Body of pancreas (tissue), 4 donors: Measurements from ENCODE around the gene DLGAP1. TPM values are rescaled to one million over a fixed set of nuclear protein-coding genes. Genes with fewer than 3 reads are reported as not detected.

Experiments
- ATAC-seq: fragments of 150-250 bp; one replicate; pipeline ENCODE4 v1.9.1; 2016
- DNase-seq, 4 donors: peaks; one replicate each; pipeline ENCODE4 v3.0.0-alpha.2; 2019
- H3K27ac ChIP-seq, 4 donors: fragments of 200-600 bp; sonication (generic); 1 replicate in 3 of 4; 2 replicates in 1 of 4; pipeline versions ENCODE4 v1.5.1 to v1.6.1; 2016 to 2019; ENCODE audit warnings: mild to moderate bottlenecking in 1 of 4, mixed read lengths in 1 of 4, moderate library complexity in 1 of 4
- H3K27me3 ChIP-seq, 2 donors: fragments of 200-600 bp; sonication (generic); one replicate each; pipeline ENCODE4 v1.6.0; 2016; ENCODE audit warnings: mild to moderate bottlenecking in 1 of 2
- H3K36me3 ChIP-seq, 2 donors: fragments of 200-600 bp; sonication (generic); replicated peaks in 1 of 2; 2 replicates each; pipeline ENCODE4 v1.5.1; 2016; ENCODE audit warnings: low read depth in 2 of 2; ENCODE audit not compliant: insufficient read depth in 1 of 2
- H3K4me1 ChIP-seq: fragments of 200-600 bp; sonication (generic); one replicate; pipeline ENCODE4 v1.6.0; 2016
- H3K4me3 ChIP-seq, 2 donors: fragments of 200-600 bp; sonication (generic); 1 replicate in 1 of 2; 2 replicates in 1 of 2; pipeline ENCODE4 v1.5.1; 2016 to 2019
- H3K9me3 ChIP-seq, 3 donors: fragments of 200-600 bp; sonication (generic); 1 replicate in 2 of 3; 2 replicates in 1 of 3; pipeline ENCODE4 v1.5.1; 2016
- POLR2A ChIP-seq, 3 donors: fragments of 450-650 bp; IDR thresholded peaks; one replicate each; pipeline ENCODE4 v1.6.1; 2016; ENCODE audit warnings: antibody characterized with exemption in 3 of 3, mild to moderate bottlenecking in 2 of 3
- WGBS, 2 donors: methylation state at CpG; one replicate each; pipeline ENCODE4 v1.1.5; 2017; 5-methylcytosine and 5-hydroxymethylcytosine counted together
- intact Hi-C: fragments of 100-400 bp; cut with DNase I; formaldehyde crosslinking; loops from one replicate; pipeline ENCODE4 v1.15.1; 2023
- total RNA-seq, 2 donors: library from RNA; depleted of rRNA; stranded (reverse); fragments of >200 nt; gene quantifications; one replicate each; pipeline ENCODE4 v1.1.0, GENCODE V29; 2016
- TF ChIP-seq, protein P1 (sequence below), 7 experiments: fragments of 450-650 bp in 4 of 7; fragments of 200-600 bp in 3 of 7; sonication (generic) in 3 of 7; IDR thresholded peaks; one replicate each; pipeline ENCODE4 v1.5.1; 2016 to 2019; ENCODE audit warnings: antibody characterized with exemption in 7 of 7

Gene DLGAP1
- total RNA-seq, 2 donors from 2014 or later: 0.52 to 7.9 TPM

DNA sequence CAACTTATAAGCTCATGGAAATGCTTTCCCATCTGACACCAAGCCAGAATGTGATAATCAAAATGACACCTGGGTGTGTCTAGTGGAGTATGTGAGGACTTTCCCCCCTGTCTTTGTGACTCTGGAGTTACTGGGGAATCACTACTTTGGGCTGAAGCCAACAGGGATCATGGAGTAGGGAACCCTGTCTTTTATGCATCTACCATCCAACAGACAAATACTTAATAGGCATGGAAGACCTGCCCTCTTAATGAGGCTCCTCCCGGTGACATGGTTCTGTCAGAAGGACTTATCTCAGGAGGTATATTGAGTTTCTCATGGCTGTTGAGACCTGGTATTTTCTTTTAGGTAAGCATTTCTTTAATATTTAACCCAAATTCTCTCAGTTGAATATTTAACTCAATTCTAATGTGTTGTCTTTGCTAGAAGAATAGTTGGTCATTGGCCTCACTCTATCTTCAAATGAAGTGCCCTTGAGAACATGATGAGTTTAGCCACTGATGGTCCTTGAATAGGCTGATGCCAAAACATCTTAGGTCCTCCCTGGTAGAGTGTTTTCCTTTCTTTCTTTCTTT is 963.0 kb downstream of the DLGAP1 start:
- no peaks in the 10 kb centered on the region for H3K27me3 ChIP-seq
- WGBS, 2 donors: 0 to 36% methylated on average over 1 of the region's 1 CpG
- DNase-seq (no peak), ATAC-seq (no peak)
- no peak overlapping the region for H3K4me3 ChIP-seq
- H3K9me3 ChIP-seq: no peaks in the 10 kb centered on the region
- intact Hi-C loops: no loop called here
- no peak for TF ChIP-seq POLR2A (IDR thresholded peaks at IDR 0.05)
- TF ChIP-seq, protein P1, sequence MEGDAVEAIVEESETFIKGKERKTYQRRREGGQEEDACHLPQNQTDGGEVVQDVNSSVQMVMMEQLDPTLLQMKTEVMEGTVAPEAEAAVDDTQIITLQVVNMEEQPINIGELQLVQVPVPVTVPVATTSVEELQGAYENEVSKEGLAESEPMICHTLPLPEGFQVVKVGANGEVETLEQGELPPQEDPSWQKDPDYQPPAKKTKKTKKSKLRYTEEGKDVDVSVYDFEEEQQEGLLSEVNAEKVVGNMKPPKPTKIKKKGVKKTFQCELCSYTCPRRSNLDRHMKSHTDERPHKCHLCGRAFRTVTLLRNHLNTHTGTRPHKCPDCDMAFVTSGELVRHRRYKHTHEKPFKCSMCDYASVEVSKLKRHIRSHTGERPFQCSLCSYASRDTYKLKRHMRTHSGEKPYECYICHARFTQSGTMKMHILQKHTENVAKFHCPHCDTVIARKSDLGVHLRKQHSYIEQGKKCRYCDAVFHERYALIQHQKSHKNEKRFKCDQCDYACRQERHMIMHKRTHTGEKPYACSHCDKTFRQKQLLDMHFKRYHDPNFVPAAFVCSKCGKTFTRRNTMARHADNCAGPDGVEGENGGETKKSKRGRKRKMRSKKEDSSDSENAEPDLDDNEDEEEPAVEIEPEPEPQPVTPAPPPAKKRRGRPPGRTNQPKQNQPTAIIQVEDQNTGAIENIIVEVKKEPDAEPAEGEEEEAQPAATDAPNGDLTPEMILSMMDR (IDR thresholded peaks at IDR 0.05): no peak
- no peak overlapping the region for H3K27ac ChIP-seq
- H3K36me3 ChIP-seq: no peaks in the 10 kb centered on the region
- no peaks in the 10 kb centered on the region for H3K4me1 ChIP-seq

DNA sequence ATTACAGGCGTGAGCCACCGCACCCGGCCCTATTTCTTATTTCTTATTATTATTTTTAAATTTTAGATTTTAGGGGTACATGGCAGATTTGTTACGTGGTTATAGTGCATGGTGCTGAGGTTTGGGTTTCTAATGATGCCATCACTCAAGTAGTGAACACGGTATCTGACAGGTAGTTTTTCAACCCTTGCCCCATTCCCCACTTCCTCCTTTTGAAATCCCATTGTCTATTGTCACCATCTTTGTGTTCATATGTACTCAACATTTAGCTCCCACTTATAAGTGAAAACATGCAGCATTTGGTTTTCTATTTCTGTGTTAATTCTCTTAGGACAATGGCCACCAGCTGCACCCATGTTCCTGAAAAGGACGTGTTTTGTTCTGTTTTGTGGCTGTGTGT is 965.6 kb downstream of the DLGAP1 start:
- TF ChIP-seq, protein P1 (IDR thresholded peaks at IDR 0.05): no peak
- no peak for TF ChIP-seq POLR2A (IDR thresholded peaks at IDR 0.05)
- Histone ChIP-seq H3K4me1 (no peaks in the 10 kb centered on the region), H3K36me3 (no peaks in the 10 kb centered on the region), H3K27me3 (no peaks in the 10 kb centered on the region), H3K4me3 (no peak overlapping the region), H3K27ac (no peak overlapping the region), H3K9me3 (no peaks in the 10 kb centered on the region)
- WGBS, 2 donors: 78 to 83% methylated on average over 6 of the region's 6 CpGs
- intact Hi-C loops: no loop called here
- ATAC-seq (no peak), DNase-seq (no peak)

DNA sequence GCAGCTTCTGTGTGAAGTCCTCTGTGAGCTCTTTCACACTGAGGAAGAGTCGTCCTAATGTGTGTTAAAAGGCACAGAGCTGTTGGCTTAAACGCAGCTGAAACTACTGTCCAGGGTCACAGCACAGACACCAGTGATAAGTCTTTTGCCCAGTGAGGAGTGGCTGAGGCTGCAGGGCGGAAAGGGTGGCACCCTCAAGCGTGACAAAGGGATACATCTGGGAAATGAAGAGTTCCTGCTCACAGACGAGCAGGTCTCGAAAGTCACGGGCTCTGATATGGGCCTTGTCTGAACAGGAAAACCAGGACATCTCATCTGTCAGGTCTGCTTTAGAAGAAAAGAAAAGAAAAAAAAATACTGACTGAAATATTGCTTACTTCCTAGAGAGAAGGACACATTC is 968.6 kb downstream of the DLGAP1 start:
- DNase-seq: no peak
- intact Hi-C loops: no loop called here
- Histone ChIP-seq H3K9me3 (no peaks in the 10 kb centered on the region), H3K27me3 (no peaks in the 10 kb centered on the region), H3K27ac (no peak overlapping the region), H3K36me3 (no peaks in the 10 kb centered on the region), H3K4me1 (no peaks in the 10 kb centered on the region), H3K4me3 (no peak overlapping the region)
- no peak for TF ChIP-seq POLR2A (IDR thresholded peaks at IDR 0.05)
- ATAC-seq: no peak
- 58 to 71% methylated on average over 7 of the region's 7 CpGs for WGBS, 2 donors

DNA sequence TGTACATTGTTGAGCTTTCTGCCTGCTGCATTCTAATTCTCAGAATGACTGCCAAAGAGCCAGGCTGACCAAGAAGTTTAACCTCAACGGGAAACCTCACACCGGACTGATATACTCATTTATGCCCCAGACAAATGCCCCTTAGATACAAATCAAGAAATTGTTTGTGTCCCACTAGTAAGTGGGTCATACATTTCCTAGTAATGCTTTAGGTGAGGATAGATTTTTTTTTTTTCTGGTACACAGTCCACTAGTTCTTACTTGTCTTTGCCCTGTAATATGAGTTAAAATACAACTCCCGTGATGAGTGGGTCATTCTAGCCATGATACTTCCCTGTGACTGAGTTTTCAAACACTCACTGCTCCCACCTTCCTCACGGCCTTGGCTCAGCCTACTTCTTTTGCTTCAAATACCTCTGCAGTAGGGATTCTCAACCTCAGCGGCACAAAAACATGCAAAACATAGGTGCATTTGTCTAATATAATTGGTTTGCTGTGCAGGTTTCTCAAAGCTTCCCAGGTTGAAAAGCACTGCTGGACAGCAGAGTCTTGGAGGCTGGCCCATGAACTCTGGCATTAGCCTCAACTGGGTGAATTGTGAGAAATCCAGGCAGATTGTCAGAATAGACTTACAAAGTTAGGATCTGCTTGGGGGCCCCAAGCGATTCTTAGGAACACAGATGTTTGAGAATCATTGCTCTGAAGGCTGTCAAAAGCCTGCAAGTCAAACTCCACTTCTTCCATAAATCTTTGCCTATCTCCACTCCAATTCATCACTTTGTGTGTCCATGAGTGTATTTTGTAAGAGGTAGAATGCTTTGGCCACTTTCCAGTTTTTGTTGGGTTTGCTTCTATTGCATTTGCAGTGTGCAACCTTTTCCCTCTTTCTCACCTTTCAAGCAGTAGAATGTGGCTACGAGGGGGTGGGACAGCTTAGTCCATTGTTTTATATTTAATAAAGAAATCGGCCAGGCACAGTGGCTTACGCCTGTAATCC is 969.7 kb downstream of the DLGAP1 start:
- H3K27me3 ChIP-seq: no peaks in the 10 kb centered on the region
- TF ChIP-seq, protein P1 (IDR thresholded peaks at IDR 0.05): no peak
- TF ChIP-seq POLR2A (IDR thresholded peaks at IDR 0.05): no peak
- no peak overlapping the region for H3K4me3 ChIP-seq
- DNase-seq: no peak
- 68 to 74% methylated on average over 9 of the region's 9 CpGs for WGBS, 2 donors
- ATAC-seq: no peak
- H3K4me1 ChIP-seq: no peaks in the 10 kb centered on the region
- no peaks in the 10 kb centered on the region for H3K9me3 ChIP-seq
- no peaks in the 10 kb centered on the region for H3K36me3 ChIP-seq
- no peak overlapping the region for H3K27ac ChIP-seq
- intact Hi-C loops: no loop called here

DNA sequence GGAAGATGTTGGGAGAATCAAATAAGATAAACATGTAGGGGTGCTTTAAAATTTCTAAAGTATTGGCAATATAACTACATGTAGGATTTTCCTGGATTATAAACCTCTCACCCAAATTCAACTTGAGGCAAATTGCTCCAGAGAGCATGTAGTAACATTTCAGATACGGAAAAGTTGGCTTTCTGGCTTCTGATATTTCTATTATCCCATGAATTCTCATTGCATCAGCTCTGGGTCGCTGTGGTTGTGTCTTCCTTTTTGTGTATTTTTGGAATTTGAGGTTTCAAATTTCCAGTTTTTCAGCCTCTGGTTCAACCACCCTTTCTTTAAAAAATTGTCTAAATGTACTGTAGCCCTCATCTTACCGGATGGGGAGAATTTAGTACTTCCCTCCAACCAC is 972.8 kb downstream of the DLGAP1 start:
- Histone ChIP-seq H3K27me3 (no peaks in the 10 kb centered on the region), H3K4me3 (no peak overlapping the region), H3K36me3 (no peaks in the 10 kb centered on the region), H3K4me1 (no peaks in the 10 kb centered on the region), H3K9me3 (no peaks in the 10 kb centered on the region), H3K27ac (no peak overlapping the region)
- TF ChIP-seq, protein P1 (IDR thresholded peaks at IDR 0.05): no peak
- no peak for TF ChIP-seq POLR2A (IDR thresholded peaks at IDR 0.05)
- no peak for DNase-seq
- 84 to 87% methylated on average over 3 of the region's 3 CpGs for WGBS, 2 donors
- intact Hi-C loops: no loop called here
- ATAC-seq: no peak
